K562 (cell line): ENCODE data around the gene TFB2M. TPM values are rescaled to one million over a fixed set of nuclear protein-coding genes. Genes with fewer than 3 reads are reported as not detected.

Experiments
- ATF3 ChIP-seq, 2 experiments: fragments of 450-650 bp in 1 of 2; sonication (generic) in 1 of 2; formaldehyde crosslinking in 1 of 2; IDR thresholded peaks in 1 of 2; conservative IDR thresholded peaks in 1 of 2; 2 replicates each; pipeline versions ENCODE4 v1.6.1 to v1.8.1; 2016 to 2023; ENCODE audit warnings: mild to moderate bottlenecking in 2 of 2, moderate library complexity in 2 of 2, inconsistent platforms in 1 of 2, missing genetic modification reagents in 1 of 2
- BCLAF1 ChIP-seq, 2 experiments: fragments of 450-650 bp in 1 of 2; IDR thresholded peaks; 2 replicates each; pipeline ENCODE4 v1.6.1; 2011 to 2017; ENCODE audit warnings: low read depth in 2 of 2, antibody characterized with exemption in 1 of 2, borderline replicate concordance in 1 of 2, low read length in 1 of 2, mild to moderate bottlenecking in 1 of 2, mixed read lengths in 1 of 2; ENCODE audit not compliant: control insufficient read depth in 1 of 2
- BRF2 ChIP-seq: IDR thresholded peaks from 3 replicates; pipeline ENCODE4 v1.6.1; 2011; ENCODE audit warnings: borderline replicate concordance, mild to moderate bottlenecking; ENCODE audit not compliant: insufficient read length, insufficient read depth
- CEBPG ChIP-seq, 3 experiments: fragments of 200-800 bp in 1 of 3; sonication (Bioruptor generic) in 1 of 3; sonication (generic) in 1 of 3; formaldehyde crosslinking in 1 of 3; IDR thresholded peaks in 2 of 3; conservative IDR thresholded peaks in 1 of 3; 2 replicates each; pipeline versions ENCODE4 v1.6.1 to v1.8.0; 2016 to 2022; ENCODE audit warnings: missing compliant biosample characterization in 2 of 3, missing genetic modification characterization in 2 of 3, mild to moderate bottlenecking in 1 of 3, missing genetic modification reagents in 1 of 3
- HIVEP1 ChIP-seq: fragments of 250-450 bp; sonication (Bioruptor Pico); IDR thresholded peaks from 2 replicates; pipeline ENCODE4 v1.4.0; 2020; ENCODE audit warnings: mild to moderate bottlenecking
- NR3C1 ChIP-seq: sonication (generic); formaldehyde crosslinking; IDR thresholded peaks from 2 replicates; pipeline ENCODE4 v1.8.1; 2022; ENCODE audit warnings: missing genetic modification reagents
- RFX1 ChIP-seq: fragments of 450-650 bp; IDR thresholded peaks from 2 replicates; pipeline ENCODE4 v1.6.1; 2016; ENCODE audit warnings: mild to moderate bottlenecking, moderate library complexity
- RREB1 ChIP-seq: fragments of 250-450 bp; sonication (Bioruptor Pico); IDR thresholded peaks from 2 replicates; pipeline ENCODE4 v1.4.0; 2020
- SMAD1 ChIP-seq: fragments of 150-350 bp; IDR thresholded peaks from 2 replicates; pipeline ENCODE4 v1.6.1; 2014; ENCODE audit warnings: low read length, low read depth; ENCODE audit not compliant: partially characterized antibody
- THRA ChIP-seq: fragments of 450-650 bp; IDR thresholded peaks from 2 replicates; pipeline ENCODE4 v1.6.1; 2017; ENCODE audit warnings: mild to moderate bottlenecking, moderate library complexity
- ZNF561 ChIP-seq: fragments of 450-650 bp; formaldehyde crosslinking; conservative IDR thresholded peaks from 2 replicates; pipeline ENCODE4 v1.4.0; 2020; ENCODE audit warnings: mild to moderate bottlenecking, moderate library complexity
- ZNF586 ChIP-seq: fragments of 450-650 bp; formaldehyde crosslinking; conservative IDR thresholded peaks from 2 replicates; pipeline ENCODE4 v1.4.0; 2020; ENCODE audit warnings: mild to moderate bottlenecking, moderate library complexity
- polyA plus RNA-seq, 8 experiments: library from polyadenylated mRNA; depleted of rRNA in 4 of 8; stranded (reverse) in 5 of 8; unstranded in 3 of 8; fragments of >200 nt; fragmentation: Nextera tagmentation in 2 of 8; fragmentation: Illumina TruSeq in 1 of 8; extraction: Ambion mirVana in 2 of 8; extraction: Trizol in 1 of 8; gene quantifications; 2 replicates each; pipeline versions ENCODE4 v1.2.1 to v1.2.3, GENCODE V29; 2011 to 2014; ENCODE audit warnings: inconsistent platforms in 1 of 8, missing spikeins in 1 of 8
- total RNA-seq, 7 experiments: library from RNA; depleted of rRNA in 6 of 7; stranded (reverse); fragments of >200 nt in 6 of 7; fragmentation: Illumina TruSeq in 2 of 7; extraction: Trizol in 2 of 7; gene quantifications; 2 replicates each; pipeline versions ENCODE4 v1.2.1 to v1.2.3, GENCODE V29; 2011 to 2021; ENCODE audit warnings: low replicate concordance in 1 of 7

The TFB2M gene
- total and polyA plus RNA-seq, 9 of the 15 experiments (the other 6 are each of a cell fraction or from before 2014, with no cell fraction given) = 55.1 to 162 (median 70.6) TPM

- TF ChIP-seq THRA (no peak), NR3C1 (CRISPR knock-in tag) (no peak), BCLAF1 (IDR thresholded peaks at IDR 0.05; ENCODE audit: borderline replicate concordance in 1 of 2, control insufficient read depth in 1 of 2, low read depth in 2 of 2, low read length in 1 of 2) (no peak), BRF2 (no peak), ZNF561 (CRISPR knock-in tag) (no peak), ZNF586 (CRISPR knock-in tag) (no peak), RREB1 (CRISPR knock-in tag) (no peak), ATF3 (IDR thresholded peaks at IDR 0.05) (no peak), ATF3 (CRISPR knock-in tag; conservative IDR thresholded peaks at IDR 0.05) (no peak), RFX1 (peak; percentile 18; the same call in 1 of the 2 replicates), HIVEP1 (CRISPR knock-in tag) (no peak), CEBPG (CRISPR knock-in tag; IDR thresholded peaks at IDR 0.05) (no peak), CEBPG (tag; conservative IDR thresholded peaks at IDR 0.05 in 1 of 2, IDR thresholded peaks at IDR 0.05 in 1 of 2) (peak; percentile 64 to 80), SMAD1 (no peak)
Observed at GRCh38 chr1:246583448-246584185, 17.6 kb upstream of the TFB2M start (continued).
